SK-N-SH (cell line): Measurements from ENCODE around the gene MAOA. TPM values are rescaled to one million over a fixed set of nuclear protein-coding genes. Genes with fewer than 3 reads are reported as not detected.

Experiments
- CTCF ChIA-PET: fragments of 300-600, 350-600 bp; formaldehyde crosslinking; extraction: SDS; loops from one replicate; lab custom pipeline; 2021; lab: Yijun Ruan, JAX
- POLR2A ChIA-PET: fragments of 350-600 bp; sonication (Branson Sonifier 250); formaldehyde crosslinking; extraction: SDS; loops from one replicate; lab custom pipeline; 2020; ENCODE audit warnings: antibody characterized with exemption, inconsistent platforms; lab: Yijun Ruan, JAX
- DNase-seq: peaks from one replicate; pipeline ENCODE4 v3.0.0; 2012
- H2AFZ ChIP-seq: fragments of 200-600 bp; sonication (generic); 2 replicates; pipeline ENCODE4 v1.8.1; 2016; ENCODE audit warnings: antibody characterized with exemption, mild to moderate bottlenecking, low read depth
- H3F3A ChIP-seq: fragments of 200-600 bp; sonication (generic); replicated peaks from 2 replicates; pipeline ENCODE3; 2016; ENCODE audit warnings: antibody characterized with exemption, mild to moderate bottlenecking; ENCODE audit not compliant: insufficient read depth
- H3K27ac ChIP-seq, 2 experiments: fragments of 200-500 bp in 1 of 2; fragments of 200-600 bp in 1 of 2; sonication (Bioruptor generic) in 1 of 2; sonication (generic), shearing (Covaris generic) in 1 of 2; 2 replicates each; pipeline versions ENCODE4 v1.5.1 to v1.6.1; 2014 to 2016; ENCODE audit warnings: low read depth in 2 of 2, inconsistent platforms in 1 of 2, low read length in 1 of 2, mild to moderate bottlenecking in 1 of 2, mixed read lengths in 1 of 2
- H3K27me3 ChIP-seq: fragments of 200-600 bp; sonication (generic), shearing (Covaris generic); 2 replicates; pipeline ENCODE4 v1.6.1; 2016; ENCODE audit warnings: mixed run types; ENCODE audit not compliant: insufficient read depth
- H3K36me3 ChIP-seq, 2 experiments: fragments of 200-500 bp in 1 of 2; fragments of 200-600 bp in 1 of 2; sonication (Bioruptor generic) in 1 of 2; sonication (generic) in 1 of 2; replicated peaks in 1 of 2; 2 replicates each; pipeline versions ENCODE3 to v1.5.1; 2014 to 2016; ENCODE audit warnings: low read length in 1 of 2, mild to moderate bottlenecking in 1 of 2; ENCODE audit not compliant: insufficient read depth in 2 of 2, control insufficient read depth in 1 of 2
- H3K4me1 ChIP-seq, 2 experiments: fragments of 200-500 bp in 1 of 2; fragments of 200-600 bp in 1 of 2; sonication (Bioruptor generic) in 1 of 2; sonication (generic), shearing (Covaris generic) in 1 of 2; 2 replicates each; pipeline versions ENCODE4 v1.5.1 to v1.6.1; 2014 to 2016; ENCODE audit warnings: low read depth in 1 of 2, low read length in 1 of 2, mixed run types in 1 of 2; ENCODE audit not compliant: insufficient read depth in 2 of 2, control insufficient read depth in 1 of 2
- H3K4me2 ChIP-seq: fragments of 200-600 bp; sonication (generic), shearing (Covaris generic); 2 replicates; pipeline ENCODE4 v1.6.1; 2017; ENCODE audit warnings: mixed run types
- H3K4me3 ChIP-seq, 2 experiments: fragments of 200-500 bp in 1 of 2; fragments of 200-600 bp in 1 of 2; sonication (Bioruptor generic) in 1 of 2; sonication (generic), shearing (Covaris generic) in 1 of 2; 2 replicates each; pipeline versions ENCODE4 v1.5.1 to v1.8.1; 2014 to 2016; ENCODE audit warnings: low read depth in 2 of 2, inconsistent platforms in 1 of 2, low read length in 1 of 2, mild to moderate bottlenecking in 1 of 2, mixed read lengths in 1 of 2, moderate library complexity in 1 of 2
- H3K79me2 ChIP-seq: fragments of 200-600 bp; sonication (generic); 2 replicates; pipeline ENCODE4 v1.8.1; 2017; ENCODE audit warnings: mild to moderate bottlenecking; ENCODE audit not compliant: insufficient read depth
- H3K9ac ChIP-seq: fragments of 200-600 bp; sonication (generic); 2 replicates; pipeline ENCODE4 v1.6.1; 2017; ENCODE audit warnings: mixed run types
- H3K9me2 ChIP-seq: fragments of 200-600 bp; sonication (generic); 2 replicates; pipeline ENCODE4 v1.6.1; 2017; ENCODE audit warnings: mixed run types
- H3K9me3 ChIP-seq: fragments of 200-600 bp; sonication (generic); 2 replicates; pipeline ENCODE4 v1.6.1; 2017; ENCODE audit warnings: mixed run types, mild to moderate bottlenecking, moderate library complexity
- H4K20me1 ChIP-seq: fragments of 200-600 bp; sonication (generic); 2 replicates; pipeline ENCODE4 v1.6.1; 2017; ENCODE audit warnings: mild to moderate bottlenecking, mixed run types; ENCODE audit not compliant: insufficient read depth
- ELF1 ChIP-seq: IDR thresholded peaks from 2 replicates; pipeline ENCODE4 v1.4.0; 2012
- EP300 ChIP-seq, 2 experiments: IDR thresholded peaks; 2 replicates each; pipeline versions ENCODE4 v1.4.0 to v1.6.1; 2012; ENCODE audit warnings: borderline replicate concordance in 1 of 2, low read depth in 1 of 2, low read length in 1 of 2
- EZH2phosphoT487 ChIP-seq: fragments of 200-600 bp; sonication (generic); IDR thresholded peaks from 2 replicates; pipeline ENCODE4 v1.6.1; 2017; ENCODE audit warnings: low read depth, mixed run types, mild to moderate bottlenecking, antibody characterized with exemption, moderate library complexity, borderline replicate concordance
- FOSL2 ChIP-seq: IDR thresholded peaks from 2 replicates; pipeline ENCODE4 v1.4.0; 2012; ENCODE audit warnings: low read depth, mild to moderate bottlenecking, moderate library complexity, borderline replicate concordance
- FOXJ3 ChIP-seq: sonication (generic); formaldehyde crosslinking; IDR thresholded peaks from 2 replicates; pipeline ENCODE4 v1.5.1; 2020; ENCODE audit warnings: mild to moderate bottlenecking, missing genetic modification reagents
- GABPA ChIP-seq: IDR thresholded peaks from 2 replicates; pipeline ENCODE4 v1.4.0; 2012; ENCODE audit warnings: low read depth, mild to moderate bottlenecking
- GATA2 ChIP-seq: sonication (generic); formaldehyde crosslinking; IDR thresholded peaks from 2 replicates; pipeline ENCODE4 v1.5.0; 2020; ENCODE audit warnings: mild to moderate bottlenecking, missing genetic modification reagents
- JUND ChIP-seq: IDR thresholded peaks from 2 replicates; pipeline ENCODE4 v1.4.0; 2012
- MAX ChIP-seq: IDR thresholded peaks from 2 replicates; pipeline ENCODE4 v1.4.0; 2012; ENCODE audit warnings: low read depth
- MEF2A ChIP-seq: IDR thresholded peaks from 2 replicates; pipeline ENCODE4 v1.4.0; 2012; ENCODE audit warnings: low read depth, borderline replicate concordance
- MXI1 ChIP-seq: IDR thresholded peaks from 2 replicates; pipeline ENCODE4 v1.6.1; 2012; ENCODE audit warnings: mild to moderate bottlenecking, low read depth, low read length, improper control_type of control experiment
- NFIC ChIP-seq: IDR thresholded peaks from 2 replicates; pipeline ENCODE4 v1.4.0; 2012; ENCODE audit warnings: borderline replicate concordance
- NRF1 ChIP-seq: IDR thresholded peaks from 2 replicates; pipeline ENCODE4 v1.6.1; 2012; ENCODE audit warnings: low read depth, mild to moderate bottlenecking, low read length
- POLR2AphosphoS5 ChIP-seq: IDR thresholded peaks from 2 replicates; pipeline ENCODE4 v1.6.1; 2012; ENCODE audit warnings: low read depth, low read length
- RCOR1 ChIP-seq: fragments of 150-350 bp; IDR thresholded peaks from 2 replicates; pipeline ENCODE4 v1.6.1; 2017; ENCODE audit warnings: antibody characterized with exemption, low read length
- RFX5 ChIP-seq: IDR thresholded peaks from 2 replicates; pipeline ENCODE4 v1.6.1; 2012; ENCODE audit warnings: mild to moderate bottlenecking, improper control_type of control experiment, low read length
- RXRA ChIP-seq: IDR thresholded peaks from 2 replicates; pipeline ENCODE4 v1.4.0; 2012; ENCODE audit warnings: low read depth, mild to moderate bottlenecking, borderline replicate concordance
- SIN3A ChIP-seq: IDR thresholded peaks from 2 replicates; pipeline ENCODE4 v1.6.1; 2012; ENCODE audit warnings: low read depth, mild to moderate bottlenecking, low read length, moderate library complexity, borderline replicate concordance
- SMC3 ChIP-seq: IDR thresholded peaks from 2 replicates; pipeline ENCODE4 v1.6.1; 2012; ENCODE audit warnings: low read depth, low read length, improper control_type of control experiment
- TAF1 ChIP-seq: IDR thresholded peaks from 2 replicates; pipeline ENCODE4 v1.6.1; 2012; ENCODE audit warnings: low read depth, mild to moderate bottlenecking, low read length, moderate library complexity, borderline replicate concordance
- TCF12 ChIP-seq: IDR thresholded peaks from 2 replicates; pipeline ENCODE4 v1.4.0; 2012
- TEAD4 ChIP-seq: IDR thresholded peaks from 2 replicates; pipeline ENCODE4 v1.4.0; 2012; ENCODE audit warnings: mild to moderate bottlenecking, borderline replicate concordance; ENCODE audit not compliant: insufficient read depth
- WGBS: methylation state at CpG from one replicate; pipeline ENCODE4 v1.1.6; 2017; ENCODE audit warnings: low lambda C conversion rate; 5-methylcytosine and 5-hydroxymethylcytosine counted together
- polyA plus RNA-seq, 3 experiments: library from polyadenylated mRNA; depleted of rRNA; stranded (reverse); fragments of >200 nt; gene quantifications; 2 replicates each; pipeline ENCODE4 v1.2.3, GENCODE V29; 2012
- TF ChIP-seq, protein P1 (sequence below): fragments of 150-350 bp; IDR thresholded peaks from 2 replicates; pipeline ENCODE4 v1.6.1; 2017; ENCODE audit warnings: antibody characterized with exemption, low read length, low read depth, borderline replicate concordance
- TF ChIP-seq, protein P2 (sequence below): IDR thresholded peaks from 2 replicates; pipeline ENCODE4 v1.4.0; 2012; ENCODE audit warnings: low read depth, borderline replicate concordance

MAOA gene
- polyA plus RNA-seq, 1 of the 3 experiments (the other 2 are of a cell fraction): 0.31 TPM

DNA sequence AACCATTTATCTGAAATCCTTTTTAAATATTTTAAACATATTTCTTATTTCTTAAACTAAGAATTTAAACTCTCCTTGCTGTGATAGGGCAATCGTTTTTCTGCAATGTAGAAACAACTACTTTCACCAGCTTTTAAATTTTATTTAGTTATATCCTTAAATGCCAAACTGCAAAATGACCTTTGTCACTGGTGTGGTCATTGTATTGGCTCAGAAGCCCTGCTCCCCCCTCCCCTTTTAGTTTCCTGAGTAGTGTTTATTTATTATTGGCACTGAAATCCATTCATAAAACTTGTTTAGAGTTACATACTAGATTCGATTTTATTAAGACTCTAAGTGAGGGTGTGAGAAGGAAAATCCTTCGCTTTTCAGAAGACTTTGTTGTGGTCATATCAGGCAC is 23.0 kb downstream of the MAOA start:
- H3K9me2 ChIP-seq: no peaks in the 10 kb centered on the region
- POLR2A ChIA-PET: no interaction called here

GRCh38 chrX:43679778-43680177 is 23.7 kb downstream of the MAOA start:
- H3K9ac ChIP-seq: no peak overlapping the region
- no peaks in the 10 kb centered on the region for H3K9me3 ChIP-seq
- ChIA-PET POLR2A (no interaction called here), CTCF (no interaction called here)
- TF ChIP-seq SMC3 (no peak), FOXJ3 (CRISPR knock-in tag) (no peak), TEAD4 (no peak), EP300 (IDR thresholded peaks at IDR 0.05; ENCODE audit: borderline replicate concordance in 1 of 2, low read depth in 1 of 2, low read length in 1 of 2) (no peak), RCOR1 (no peak), RXRA (no peak), FOSL2 (no peak), JUND (no peak), GABPA (no peak), MXI1 (no peak), RFX5 (no peak), ELF1 (no peak), TAF1 (no peak), GATA2 (CRISPR knock-in tag) (no peak), EZH2phosphoT487 (no peak), TCF12 (no peak), POLR2AphosphoS5 (no peak), MEF2A (no peak)
- TF ChIP-seq, protein P1, sequence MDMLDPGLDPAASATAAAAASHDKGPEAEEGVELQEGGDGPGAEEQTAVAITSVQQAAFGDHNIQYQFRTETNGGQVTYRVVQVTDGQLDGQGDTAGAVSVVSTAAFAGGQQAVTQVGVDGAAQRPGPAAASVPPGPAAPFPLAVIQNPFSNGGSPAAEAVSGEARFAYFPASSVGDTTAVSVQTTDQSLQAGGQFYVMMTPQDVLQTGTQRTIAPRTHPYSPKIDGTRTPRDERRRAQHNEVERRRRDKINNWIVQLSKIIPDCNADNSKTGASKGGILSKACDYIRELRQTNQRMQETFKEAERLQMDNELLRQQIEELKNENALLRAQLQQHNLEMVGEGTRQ: no peak
- no peaks in the 10 kb centered on the region for H4K20me1 ChIP-seq
- no peaks in the 10 kb centered on the region for H3K36me3 ChIP-seq
- no peak overlapping the region for H3K27ac ChIP-seq
- no peaks in the 10 kb centered on the region for H3K79me2 ChIP-seq
- no peak overlapping the region for H2AFZ ChIP-seq
- H3K27me3 ChIP-seq: 0 out of 2 replicates have a peak, but pooled peaks cover 5% of the 10 kb centered on the region
- no peak overlapping the region for H3K4me2 ChIP-seq
- no peak overlapping the region for H3K4me3 ChIP-seq
- H3K4me1 ChIP-seq: peaks cover 0 to 2% of the 10 kb centered on the region in 2 experiments; a peak in 1 of 4 replicates
- H3F3A ChIP-seq: no peaks in the 10 kb centered on the region
- no peak for DNase-seq
- 22% methylated on average over 2 of the region's 2 CpGs for WGBS
- no peaks in the 10 kb centered on the region for H3K9me2 ChIP-seq

More for the DNA sequence above, 23.0 kb downstream of the MAOA start:
- TF ChIP-seq NRF1 (no peak), EZH2phosphoT487 (no peak), TEAD4 (no peak), SIN3A (no peak), MXI1 (no peak), NFIC (no peak), MAX (no peak), RXRA (no peak), GATA2 (CRISPR knock-in tag) (no peak)
- TF ChIP-seq, protein P2, sequence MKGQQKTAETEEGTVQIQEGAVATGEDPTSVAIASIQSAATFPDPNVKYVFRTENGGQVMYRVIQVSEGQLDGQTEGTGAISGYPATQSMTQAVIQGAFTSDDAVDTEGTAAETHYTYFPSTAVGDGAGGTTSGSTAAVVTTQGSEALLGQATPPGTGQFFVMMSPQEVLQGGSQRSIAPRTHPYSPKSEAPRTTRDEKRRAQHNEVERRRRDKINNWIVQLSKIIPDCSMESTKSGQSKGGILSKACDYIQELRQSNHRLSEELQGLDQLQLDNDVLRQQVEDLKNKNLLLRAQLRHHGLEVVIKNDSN: no peak
- Histone ChIP-seq H3K4me2 (no peak overlapping the region), H3K4me1 (peaks cover 0 to 2% of the 10 kb centered on the region in 2 experiments; a peak in 1 of 4 replicates), H3K27ac (no peak overlapping the region), H3K36me3 (no peaks in the 10 kb centered on the region), H3K9me3 (no peaks in the 10 kb centered on the region), H3K27me3 (0 out of 2 replicates have a peak, but pooled peaks cover 5% of the 10 kb centered on the region), H3F3A (no peaks in the 10 kb centered on the region), H3K9ac (no peak overlapping the region), H3K4me3 (no peak overlapping the region), H4K20me1 (no peaks in the 10 kb centered on the region), H3K79me2 (no peaks in the 10 kb centered on the region), H2AFZ (no peak overlapping the region)
- WGBS: 25% methylated on average over 3 of the region's 3 CpGs
- CTCF ChIA-PET: no interaction called here
- DNase-seq: no peak
